GM19099 (cell line): ENCODE measurements around the gene NPDC1.

Source experiments
- POLR2A ChIP-seq: IDR thresholded peaks from 3 replicates; pipeline ENCODE4 v1.6.1; 2011; ENCODE audit warnings: low read depth; ENCODE audit not compliant: insufficient read length; ENCODE audit errors: extremely low read depth

NPDC1 gene

DNA sequence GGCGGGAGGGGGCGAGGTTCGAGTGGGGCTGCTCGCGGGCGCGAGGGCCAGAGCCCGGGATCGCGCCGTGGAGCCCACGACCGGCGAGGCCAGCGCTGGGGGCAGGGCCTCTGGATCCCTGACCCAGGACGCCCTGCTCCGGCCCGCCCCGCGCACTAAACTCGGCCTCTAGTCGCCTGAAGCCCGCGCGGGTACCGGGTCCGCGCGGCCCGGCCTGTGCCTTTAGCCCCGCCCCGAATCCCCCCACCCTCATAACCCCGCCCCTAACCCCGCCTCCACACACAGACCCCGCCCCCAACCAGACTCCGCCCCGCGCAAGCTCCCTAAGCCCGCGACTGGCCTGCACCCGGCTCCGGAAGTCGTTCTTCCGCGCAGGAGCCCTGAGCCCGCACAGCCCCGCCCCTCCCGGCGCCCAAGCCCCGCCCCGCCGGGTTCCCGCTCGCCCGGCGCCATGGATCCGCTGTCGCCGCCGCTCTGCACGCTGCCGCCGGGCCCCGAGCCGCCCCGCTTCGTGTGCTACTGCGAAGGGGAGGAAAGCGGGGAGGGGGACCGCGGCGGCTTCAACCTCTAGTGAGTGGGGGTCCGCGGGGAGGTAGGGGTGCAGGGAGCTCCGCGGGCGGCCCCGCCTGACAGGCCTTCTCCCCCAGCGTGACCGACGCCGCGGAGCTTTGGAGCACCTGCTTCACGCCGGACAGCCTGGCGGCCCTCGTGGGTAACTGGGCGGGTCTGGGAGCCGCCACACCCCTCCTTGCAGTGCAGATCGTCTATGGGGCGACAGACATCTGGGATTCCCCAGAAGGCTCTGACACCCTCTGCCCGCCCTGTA is 53.8 kb downstream of the NPDC1 start, which contains the start of gene PAXX:
Gene PAXX, plus strand, starts transcription at position 430 of the 826 bp plus-strand sequence. Its CDS starts 22 bp downstream, at position 452.
- TF ChIP-seq POLR2A, result peak; percentile 70

DNA sequence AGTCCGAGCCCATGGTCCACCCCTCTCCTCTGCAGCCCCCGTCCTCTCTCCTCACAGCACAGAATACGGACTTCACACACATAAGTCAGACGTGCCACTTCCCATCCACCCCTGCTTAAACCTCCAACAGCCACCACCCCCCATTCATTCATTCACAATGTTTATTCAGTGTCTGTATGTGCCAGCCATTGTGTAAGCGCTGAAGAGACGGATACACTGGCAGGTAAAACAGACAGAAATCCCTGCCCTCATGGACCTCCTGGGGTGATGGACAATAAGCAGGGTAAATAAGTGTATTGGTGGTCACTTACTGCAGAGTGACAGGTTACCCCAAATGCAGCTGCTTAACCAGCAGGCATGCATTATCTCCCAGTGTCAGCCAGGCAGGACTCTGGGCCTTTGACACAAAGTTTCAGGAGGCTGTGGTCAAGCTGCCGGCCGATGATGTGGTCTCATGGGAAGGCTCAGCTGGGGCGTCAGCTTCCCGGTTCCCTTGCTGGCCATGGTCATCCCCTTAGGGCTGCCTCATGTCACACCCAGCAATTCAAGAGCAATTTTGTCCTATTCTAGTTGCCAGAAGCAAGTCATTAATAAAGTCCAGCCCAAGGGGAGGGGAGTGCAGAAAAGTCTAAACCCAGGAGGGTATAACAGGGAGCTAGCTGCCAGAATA is 55.6 kb downstream of the NPDC1 start:
- no peak for TF ChIP-seq POLR2A
